Gastroesophageal sphincter (tissue), 4 donors: ENCODE data around the gene UBFD1. TPM values are rescaled to one million over a fixed set of nuclear protein-coding genes. Genes with fewer than 3 reads are reported as not detected.

ENCODE experiments used
- ATAC-seq: fragments of 150-250 bp; one replicate; pipeline ENCODE4 v1.9.1; 2016; ENCODE audit warnings: mild to moderate bottlenecking, moderate library complexity
- H3K27ac ChIP-seq, 4 donors: fragments of 200-600 bp; sonication (generic) in 3 of 4; 1 replicate in 3 of 4; 2 replicates in 1 of 4; pipeline ENCODE4 v1.5.1; 2016 to 2019
- H3K27me3 ChIP-seq: fragments of 200-600 bp; sonication (generic); one replicate; pipeline ENCODE4 v1.5.1; 2019
- H3K36me3 ChIP-seq, 2 donors: fragments of 200-600 bp; sonication (generic); one replicate each; pipeline ENCODE4 v1.5.1; 2019; ENCODE audit warnings: control low read depth in 1 of 2
- H3K4me1 ChIP-seq, 3 donors: fragments of 200-600 bp; sonication (generic); 1 replicate in 2 of 3; 2 replicates in 1 of 3; pipeline ENCODE4 v1.5.1; 2016 to 2019; ENCODE audit warnings: control low read depth in 2 of 3
- H3K4me3 ChIP-seq, 2 donors: fragments of 200-600 bp; sonication (generic); one replicate each; pipeline ENCODE4 v1.5.1; 2019; ENCODE audit warnings: mild to moderate bottlenecking in 1 of 2, moderate library complexity in 1 of 2
- H3K9me3 ChIP-seq, 3 donors: fragments of 200-600 bp; sonication (generic); one replicate each; pipeline ENCODE4 v1.5.1; 2017 to 2019; ENCODE audit warnings: control low read depth in 2 of 3
- EP300 ChIP-seq: sonication (generic); formaldehyde crosslinking; IDR thresholded peaks from one replicate; pipeline ENCODE4 v1.6.1; 2017; ENCODE audit warnings: antibody characterized with exemption, mild to moderate bottlenecking
- POLR2A ChIP-seq, 2 donors: fragments of 450-650 bp; IDR thresholded peaks; one replicate each; pipeline ENCODE4 v1.6.1; 2017; ENCODE audit warnings: antibody characterized with exemption in 2 of 2, mild to moderate bottlenecking in 2 of 2, moderate library complexity in 1 of 2
- POLR2AphosphoS5 ChIP-seq: sonication (generic); formaldehyde crosslinking; IDR thresholded peaks from one replicate; pipeline ENCODE4 v1.6.1; 2017; ENCODE audit warnings: antibody characterized with exemption
- WGBS, 2 donors: methylation state at CpG; one replicate each; pipeline ENCODE4 v1.1.5; 2018; ENCODE audit warnings: low coverage in 1 of 2; 5-methylcytosine and 5-hydroxymethylcytosine counted together
- total RNA-seq, 4 donors: library from RNA; depleted of rRNA; stranded (reverse); fragments of >200 nt; gene quantifications; one replicate each; pipeline ENCODE4 v1.1.0, GENCODE V29; 2016
- TF ChIP-seq, protein P1 (sequence below), 4 experiments: fragments of 200-600 bp in 2 of 4; fragments of 450-650 bp in 2 of 4; sonication (generic) in 1 of 4; IDR thresholded peaks; one replicate each; pipeline ENCODE4 v1.5.1; 2017 to 2019; ENCODE audit warnings: antibody characterized with exemption in 4 of 4, mild to moderate bottlenecking in 2 of 4, moderate library complexity in 2 of 4

Gene UBFD1
- total RNA-seq, 4 donors from 2014 or later: 54.5 to 81.3 (median 66.2) TPM

DNA sequence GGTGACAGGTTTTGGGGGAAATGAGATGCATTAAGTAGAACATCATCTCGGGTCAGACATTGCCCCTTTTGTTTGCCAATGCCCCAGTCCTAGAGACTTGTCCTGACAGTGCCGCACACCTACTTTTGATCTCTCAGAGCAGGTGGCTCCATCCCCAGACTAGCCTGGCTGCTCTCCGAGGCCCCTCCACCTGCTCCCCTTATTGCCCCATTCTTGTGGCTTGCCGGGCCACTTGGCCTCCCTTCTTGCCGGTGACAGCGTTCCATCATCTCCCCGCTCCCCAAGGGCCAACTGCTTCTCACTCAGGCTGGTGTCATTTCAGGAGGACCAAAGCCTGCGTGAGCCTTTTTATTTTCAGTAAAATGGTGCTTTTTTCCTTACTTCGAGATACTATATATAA, 14.9 kb downstream of the UBFD1 start:
- WGBS, 2 donors: 92 to 100% methylated on average over 2 to 8 of the region's 9 CpGs

DNA sequence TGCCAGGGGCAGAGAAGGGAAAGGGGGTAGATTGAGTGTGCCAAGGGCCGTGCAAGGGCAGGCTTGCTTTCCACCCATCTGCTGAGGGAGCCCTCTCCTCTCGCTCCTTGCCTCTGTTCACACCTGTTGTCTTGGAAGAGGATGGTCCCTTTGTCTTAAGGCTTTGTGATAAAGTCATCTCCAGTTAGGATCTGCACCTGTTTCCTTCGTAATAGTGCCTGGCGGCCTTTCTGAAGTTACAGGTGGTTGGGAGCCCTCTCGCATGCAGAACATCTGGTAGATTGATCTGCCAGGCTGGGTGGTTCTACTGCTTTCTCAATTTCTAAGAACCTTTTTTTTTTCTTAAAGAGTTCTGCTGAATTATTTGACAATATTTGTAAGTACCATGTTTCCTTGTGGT, 16.3 kb downstream of the UBFD1 start:
- H3K9me3 ChIP-seq: no peaks in the 10 kb centered on the region
- TF ChIP-seq EP300: no peak
- no peak for TF ChIP-seq POLR2AphosphoS5
- TF ChIP-seq, protein P1, sequence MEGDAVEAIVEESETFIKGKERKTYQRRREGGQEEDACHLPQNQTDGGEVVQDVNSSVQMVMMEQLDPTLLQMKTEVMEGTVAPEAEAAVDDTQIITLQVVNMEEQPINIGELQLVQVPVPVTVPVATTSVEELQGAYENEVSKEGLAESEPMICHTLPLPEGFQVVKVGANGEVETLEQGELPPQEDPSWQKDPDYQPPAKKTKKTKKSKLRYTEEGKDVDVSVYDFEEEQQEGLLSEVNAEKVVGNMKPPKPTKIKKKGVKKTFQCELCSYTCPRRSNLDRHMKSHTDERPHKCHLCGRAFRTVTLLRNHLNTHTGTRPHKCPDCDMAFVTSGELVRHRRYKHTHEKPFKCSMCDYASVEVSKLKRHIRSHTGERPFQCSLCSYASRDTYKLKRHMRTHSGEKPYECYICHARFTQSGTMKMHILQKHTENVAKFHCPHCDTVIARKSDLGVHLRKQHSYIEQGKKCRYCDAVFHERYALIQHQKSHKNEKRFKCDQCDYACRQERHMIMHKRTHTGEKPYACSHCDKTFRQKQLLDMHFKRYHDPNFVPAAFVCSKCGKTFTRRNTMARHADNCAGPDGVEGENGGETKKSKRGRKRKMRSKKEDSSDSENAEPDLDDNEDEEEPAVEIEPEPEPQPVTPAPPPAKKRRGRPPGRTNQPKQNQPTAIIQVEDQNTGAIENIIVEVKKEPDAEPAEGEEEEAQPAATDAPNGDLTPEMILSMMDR (IDR thresholded peaks at IDR 0.05): no peak
- no peak for TF ChIP-seq POLR2A (IDR thresholded peaks at IDR 0.05)
- no peaks in the 10 kb centered on the region for H3K27me3 ChIP-seq
- H3K27ac ChIP-seq: no peak overlapping the region
- H3K36me3 ChIP-seq: peaks cover 0 to 100% of the 10 kb centered on the region in 2 donors
- no peaks in the 10 kb centered on the region for H3K4me1 ChIP-seq
- WGBS, 2 donors: 76 to 86% methylated on average over 3 to 5 of the region's 5 CpGs
- H3K4me3 ChIP-seq: no peak overlapping the region
- ATAC-seq: no peak

More for the DNA sequence above, 14.9 kb downstream of the UBFD1 start:
- TF ChIP-seq EP300: no peak
- TF ChIP-seq POLR2A (IDR thresholded peaks at IDR 0.05): no peak
- TF ChIP-seq POLR2AphosphoS5: no peak
- TF ChIP-seq, protein P1 (IDR thresholded peaks at IDR 0.05): no peak
- no peak for ATAC-seq
- no peak overlapping the region for H3K27ac ChIP-seq
- no peaks in the 10 kb centered on the region for H3K9me3 ChIP-seq
- peaks cover 0 to 100% of the 10 kb centered on the region in 2 donors for H3K36me3 ChIP-seq
- H3K4me3 ChIP-seq: no peak overlapping the region
- H3K27me3 ChIP-seq: no peaks in the 10 kb centered on the region
- no peaks in the 10 kb centered on the region for H3K4me1 ChIP-seq

DNA sequence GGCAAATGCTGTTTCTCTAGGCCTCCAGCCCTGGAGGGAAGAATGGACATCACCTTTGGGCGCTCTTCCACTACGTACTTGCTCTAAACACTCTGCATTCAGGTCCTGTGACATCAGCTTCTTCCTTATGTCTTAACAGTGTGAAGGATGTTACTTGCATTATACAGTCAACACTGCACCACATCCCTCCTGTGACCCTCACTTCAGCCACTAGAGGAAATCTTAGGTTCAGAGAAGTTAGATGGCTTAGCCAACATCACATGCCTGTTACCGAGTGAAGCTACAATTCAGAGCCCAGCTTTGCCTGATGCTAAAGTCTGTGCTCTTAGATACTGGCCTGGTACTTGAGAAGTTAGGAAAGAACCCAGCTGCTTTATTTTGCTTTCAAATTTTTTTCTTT, 18.3 kb downstream of the UBFD1 start:
- TF ChIP-seq EP300 (no peak), POLR2A (IDR thresholded peaks at IDR 0.05) (no peak), POLR2AphosphoS5 (no peak)
- TF ChIP-seq, protein P1 (IDR thresholded peaks at IDR 0.05): no peak
- WGBS, 2 donors: 74 to 100% methylated on average over 2 to 3 of the region's 3 CpGs
- Histone ChIP-seq H3K4me1 (no peaks in the 10 kb centered on the region), H3K4me3 (no peak overlapping the region), H3K9me3 (no peaks in the 10 kb centered on the region), H3K27me3 (no peaks in the 10 kb centered on the region), H3K36me3 (peaks cover 0 to 100% of the 10 kb centered on the region in 2 donors), H3K27ac (no peak overlapping the region)
- no peak for ATAC-seq

DNA sequence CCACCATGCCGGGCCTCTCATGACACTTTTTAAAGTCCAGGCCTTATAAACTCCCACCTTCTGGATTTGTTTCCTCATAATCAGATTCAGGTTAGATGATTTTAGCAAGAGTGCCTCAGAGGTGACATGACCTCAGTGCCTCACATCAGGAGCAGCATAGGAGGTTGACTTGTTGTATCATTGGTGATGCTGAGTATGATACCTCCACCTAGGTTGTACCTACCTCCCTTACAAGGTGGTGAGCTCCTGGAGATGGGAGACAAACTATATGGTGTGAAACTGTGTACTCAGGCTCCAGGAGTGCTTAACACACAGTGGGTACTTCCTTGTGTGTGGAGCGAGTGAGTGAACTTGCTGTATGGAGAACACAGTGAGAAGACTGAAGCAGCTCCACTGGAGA, 20.0 kb downstream of the UBFD1 start:
- Histone ChIP-seq H3K4me1 (no peaks in the 10 kb centered on the region), H3K4me3 (no peak overlapping the region), H3K9me3 (no peaks in the 10 kb centered on the region), H3K27ac (peak overlapping the region in 1 of 4 donors; percentile 4), H3K27me3 (no peaks in the 10 kb centered on the region), H3K36me3 (peaks cover 0 to 100% of the 10 kb centered on the region in 2 donors)
- 82 to 100% methylated on average over 2 of the region's 2 CpGs for WGBS, 2 donors
- no peak for ATAC-seq
- TF ChIP-seq POLR2A (IDR thresholded peaks at IDR 0.05) (no peak), POLR2AphosphoS5 (no peak), EP300 (no peak)
- TF ChIP-seq, protein P1 (IDR thresholded peaks at IDR 0.05): no peak

DNA sequence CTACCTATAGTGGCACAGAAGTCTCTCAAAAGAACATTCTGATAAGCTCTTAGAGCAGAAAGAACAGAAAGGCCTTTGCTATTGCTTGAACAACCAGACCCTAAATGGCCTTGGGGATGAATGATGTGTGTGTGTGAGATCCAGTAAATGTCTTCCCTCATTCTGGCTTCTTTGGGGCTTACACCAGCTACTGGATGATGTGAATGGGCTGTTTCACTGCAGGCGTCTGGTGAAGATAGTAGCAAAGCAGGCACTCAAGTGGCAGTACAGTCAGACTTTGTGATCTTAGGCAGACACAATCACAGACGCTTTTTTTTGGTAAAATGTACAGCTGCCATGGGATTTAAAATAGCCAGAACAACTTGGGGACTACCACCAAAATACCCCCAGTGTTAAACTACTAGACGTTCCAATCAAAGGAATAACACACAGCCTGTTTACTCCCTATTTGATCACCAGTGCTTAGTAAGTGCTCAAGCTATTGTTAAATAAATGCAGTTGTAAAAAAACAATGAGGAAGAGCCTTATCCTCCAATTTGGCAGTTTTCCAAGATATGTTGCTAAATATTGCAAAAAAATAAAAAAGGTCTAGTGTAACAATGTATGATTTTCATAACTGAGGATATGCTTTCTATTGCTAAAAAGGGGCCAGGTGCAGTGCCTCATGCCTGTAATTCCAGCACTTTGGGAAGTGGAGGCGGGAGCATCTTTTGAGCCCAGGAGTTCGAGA, 20.7 kb downstream of the UBFD1 start:
- Histone ChIP-seq H3K36me3 (peaks cover 0 to 100% of the 10 kb centered on the region in 2 donors), H3K27ac (peak overlapping the region in 1 of 4 donors; percentile 4), H3K9me3 (no peaks in the 10 kb centered on the region), H3K27me3 (no peaks in the 10 kb centered on the region), H3K4me3 (no peak overlapping the region), H3K4me1 (no peaks in the 10 kb centered on the region)
- no peak for TF ChIP-seq POLR2AphosphoS5
- no peak for ATAC-seq
- 52 to 59% methylated on average over 3 to 5 of the region's 5 CpGs for WGBS, 2 donors
